ENCODE measurements around the gene APLP1. TPM values are rescaled to one million over a fixed set of nuclear protein-coding genes. Genes with fewer than 3 reads are reported as not detected.

APLP1 gene
- total and polyA plus RNA-seq, 9 donors, result 0.55 to 10.1 (median 1.6) TPM

GRCh38 chr19:35915443-35915842 is 47.1 kb downstream of the APLP1 start:
- 48 to 62% (median 50%) methylated on average over 3 of the region's 3 CpGs for WGBS, 3 donors
- no peak overlapping the region for H3K27ac ChIP-seq
- H3K36me3 ChIP-seq, result no peaks in the 10 kb centered on the region
- no peaks in the 10 kb centered on the region for H3K9me3 ChIP-seq
- intact Hi-C loops (cut with DNase I), result no loop called here
- no peaks in the 10 kb centered on the region for H3K27me3 ChIP-seq
- no peaks in the 10 kb centered on the region for H3K4me1 ChIP-seq (ENCODE audit: insufficient read depth)
- no peak for DNase-seq
- TF ChIP-seq CTCF (IDR thresholded peaks at IDR 0.05) (no peak), POLR2A (IDR thresholded peaks at IDR 0.05) (no peak), EP300 (IDR thresholded peaks at IDR 0.05) (no peak)
- no peak overlapping the region for H3K4me3 ChIP-seq

GRCh38 chr19:35919306-35919705 is 50.9 kb downstream of the APLP1 start:
- Histone ChIP-seq H3K4me3 (no peak overlapping the region), H3K36me3 (no peaks in the 10 kb centered on the region), H3K9me3 (no peaks in the 10 kb centered on the region), H3K4me1 (ENCODE audit: insufficient read depth) (no peaks in the 10 kb centered on the region), H3K27ac (no peak overlapping the region), H3K27me3 (no peaks in the 10 kb centered on the region)
- 86 to 91% (median 88%) methylated on average over 11 of the region's 11 CpGs for WGBS, 3 donors
- intact Hi-C loops (cut with DNase I), result no loop called here
- DNase-seq, result no peak
- TF ChIP-seq POLR2A (IDR thresholded peaks at IDR 0.05) (no peak), EP300 (IDR thresholded peaks at IDR 0.05) (no peak), CTCF (IDR thresholded peaks at IDR 0.05) (no peak)

GRCh38 chr19:35921012-35921411 is 52.6 kb downstream of the APLP1 start:
- Histone ChIP-seq H3K9me3 (peaks cover 0 to 5% of the 10 kb centered on the region in 2 donors), H3K36me3 (no peaks in the 10 kb centered on the region), H3K4me1 (ENCODE audit: insufficient read depth) (no peaks in the 10 kb centered on the region), H3K27me3 (no peaks in the 10 kb centered on the region), H3K27ac (no peak overlapping the region), H3K4me3 (no peak overlapping the region)
- no peak for DNase-seq
- intact Hi-C loops (cut with DNase I), result loop anchor here in 1 of 4 donors (10.0 kb wide), 1 partner anchor 136 kb away; no protein-coding TSS in a partner anchor
- 78 to 89% (median 79%) methylated on average over 6 of the region's 6 CpGs for WGBS, 3 donors
- no peak for TF ChIP-seq POLR2A (IDR thresholded peaks at IDR 0.05)
- no peak for TF ChIP-seq EP300 (IDR thresholded peaks at IDR 0.05)
- TF ChIP-seq CTCF (IDR thresholded peaks at IDR 0.05), result no peak

- H3K36me3 ChIP-seq, result no peaks in the 10 kb centered on the region
- H3K27me3 ChIP-seq, result no peaks in the 10 kb centered on the region
- H3K4me1 ChIP-seq (ENCODE audit: insufficient read depth), result no peaks in the 10 kb centered on the region
- no peak for DNase-seq
- intact Hi-C loops (cut with DNase I), result loop anchor here in 2 of 4 donors (5.0 to 10.0 kb wide), 2 partner anchors 43 to 141 kb away; no protein-coding TSS in a partner anchor
- WGBS, 3 donors, result 85 to 95% (median 87%) methylated on average over 3 of the region's 3 CpGs
- H3K9me3 ChIP-seq, result peaks cover 0 to 5% of the 10 kb centered on the region in 2 donors
- H3K4me3 ChIP-seq, result no peak overlapping the region
- H3K27ac ChIP-seq, result no peak overlapping the region
- TF ChIP-seq POLR2A (IDR thresholded peaks at IDR 0.05), result no peak
- TF ChIP-seq CTCF (IDR thresholded peaks at IDR 0.05), result no peak
- TF ChIP-seq EP300 (IDR thresholded peaks at IDR 0.05), result no peak
Measured at GRCh38 chr19:35925501-35925900, 57.1 kb downstream of the APLP1 start.

All from ovary (tissue), 9 donors.